HepG2 (cell line): ENCODE results near the gene BGN. TPM values are rescaled to one million over a fixed set of nuclear protein-coding genes. Genes with fewer than 3 reads are reported as not detected.

Source experiments
- FOXC1 ChIP-seq: sonication (generic); formaldehyde crosslinking; IDR thresholded peaks from 2 replicates; pipeline ENCODE4 v1.8.0; 2022; ENCODE audit warnings: mild to moderate bottlenecking, missing genetic modification reagents, borderline replicate concordance
- GMEB2 ChIP-seq: IDR thresholded peaks from 2 replicates; pipeline ENCODE4 v1.6.1; 2016; ENCODE audit warnings: missing biosample characterization, missing genetic modification reagents, low read depth
- GPN1 ChIP-seq: sonication (generic); formaldehyde crosslinking; IDR thresholded peaks from 2 replicates; pipeline ENCODE4 v1.5.1; 2020; ENCODE audit warnings: missing genetic modification reagents, borderline replicate concordance
- HDAC1 ChIP-seq: sonication (generic); formaldehyde crosslinking; IDR thresholded peaks from 2 replicates; pipeline ENCODE4 v1.5.1; 2020; ENCODE audit warnings: mild to moderate bottlenecking, missing genetic modification reagents
- MBNL3 ChIP-seq: fragments of 250-450 bp; sonication (Bioruptor Pico); conservative IDR thresholded peaks from 2 replicates; pipeline ENCODE4 v1.8.0; 2022; ENCODE audit warnings: mild to moderate bottlenecking, inconsistent platforms
- MED1 ChIP-seq: sonication (generic); formaldehyde crosslinking; IDR thresholded peaks from 2 replicates; pipeline ENCODE4 v1.4.0; 2020; ENCODE audit warnings: missing genetic modification reagents
- MED8 ChIP-seq: sonication (generic); formaldehyde crosslinking; IDR thresholded peaks from 2 replicates; pipeline ENCODE4 v1.8.1; 2023; ENCODE audit warnings: mild to moderate bottlenecking, missing genetic modification reagents; ENCODE audit not compliant: insufficient replicate concordance
- MEF2D ChIP-seq: sonication (generic); formaldehyde crosslinking; IDR thresholded peaks from 2 replicates; pipeline ENCODE4 v1.5.1; 2020; ENCODE audit warnings: mild to moderate bottlenecking, missing genetic modification reagents
- NFIC ChIP-seq: IDR thresholded peaks from 2 replicates; pipeline ENCODE4 v1.6.1; 2012; ENCODE audit warnings: mild to moderate bottlenecking, low read length, inconsistent platforms
- PREB ChIP-seq: sonication (generic); formaldehyde crosslinking; IDR thresholded peaks from 2 replicates; pipeline ENCODE4 v1.4.0; 2020; ENCODE audit warnings: missing genetic modification reagents
- XRCC5 ChIP-seq: fragments of 200-400 bp; formaldehyde crosslinking; optimal IDR thresholded peaks from 2 replicates; pipeline ENCODE3; 2017; ENCODE audit warnings: mild to moderate bottlenecking, low read length
- ZIK1 ChIP-seq: sonication (generic); formaldehyde crosslinking; IDR thresholded peaks from 2 replicates; pipeline ENCODE4 v1.5.0; 2020; ENCODE audit warnings: mild to moderate bottlenecking, low read depth, missing genetic modification reagents, borderline replicate concordance
- ZKSCAN1 ChIP-seq: fragments of 150-350 bp; IDR thresholded peaks from 2 replicates; pipeline ENCODE4 v1.6.1; 2014; ENCODE audit warnings: low read length
- ZMAT3 ChIP-seq: sonication (generic); formaldehyde crosslinking; conservative IDR thresholded peaks from 2 replicates; pipeline ENCODE4 v1.7.0; 2021; ENCODE audit warnings: missing genetic modification reagents
- ZNF256 ChIP-seq: sonication (generic); formaldehyde crosslinking; conservative IDR thresholded peaks from 2 replicates; pipeline ENCODE4 v1.4.0; 2020; ENCODE audit warnings: missing genetic modification reagents
- ZNF414 ChIP-seq: sonication (generic); formaldehyde crosslinking; IDR thresholded peaks from 2 replicates; pipeline ENCODE4 v1.5.0; 2020; ENCODE audit warnings: missing genetic modification reagents
- polyA plus RNA-seq, 8 experiments: library from polyadenylated mRNA; depleted of rRNA in 3 of 8; stranded (reverse) in 7 of 8; unstranded in 1 of 8; fragments of >200 nt; fragmentation: Illumina TruSeq in 4 of 8; extraction: Trizol in 4 of 8; gene quantifications; 2 replicates each; pipeline versions ENCODE4 v1.2.1 to v1.2.3, GENCODE V29; 2011 to 2016; ENCODE audit warnings: low read depth in 4 of 8, missing spikeins in 1 of 8, mixed read lengths in 1 of 8; ENCODE audit not compliant: insufficient read depth in 1 of 8
- total RNA-seq, 5 experiments: library from RNA; depleted of rRNA; stranded (reverse); fragments of >200 nt; fragmentation: Illumina TruSeq; extraction: Trizol; gene quantifications; 2 replicates each; pipeline ENCODE4 v1.2.3, GENCODE V29; 2016; ENCODE audit warnings: low read depth in 1 of 5
- TF ChIP-seq, protein P1 (sequence below), 2 experiments: fragments of 450-650 bp in 1 of 2; sonication (generic) in 1 of 2; formaldehyde crosslinking; IDR thresholded peaks; 2 replicates each; pipeline versions ENCODE4 v1.5.0 to v1.8.0; 2020 to 2022; ENCODE audit warnings: mild to moderate bottlenecking in 1 of 2, missing genetic modification reagents in 1 of 2
- TF ChIP-seq, protein P2 (sequence below): sonication (generic); formaldehyde crosslinking; IDR thresholded peaks from 2 replicates; pipeline ENCODE4 v1.4.0; 2020; ENCODE audit warnings: missing genetic modification reagents
- TF ChIP-seq, protein P3 (sequence below): sonication (generic); formaldehyde crosslinking; IDR thresholded peaks from 2 replicates; pipeline ENCODE4 v1.5.1; 2020; ENCODE audit warnings: mild to moderate bottlenecking, missing genetic modification reagents, moderate library complexity
- TF ChIP-seq, protein P4 (sequence below): sonication (generic); formaldehyde crosslinking; IDR thresholded peaks from 2 replicates; pipeline ENCODE4 v1.8.1; 2023; ENCODE audit warnings: mild to moderate bottlenecking, missing genetic modification reagents

BGN gene
- total and polyA plus RNA-seq, 2 of the 13 experiments (the other 11 are each of a cell fraction or from before 2014, with no cell fraction given): 0.18 to 0.63 TPM

DNA sequence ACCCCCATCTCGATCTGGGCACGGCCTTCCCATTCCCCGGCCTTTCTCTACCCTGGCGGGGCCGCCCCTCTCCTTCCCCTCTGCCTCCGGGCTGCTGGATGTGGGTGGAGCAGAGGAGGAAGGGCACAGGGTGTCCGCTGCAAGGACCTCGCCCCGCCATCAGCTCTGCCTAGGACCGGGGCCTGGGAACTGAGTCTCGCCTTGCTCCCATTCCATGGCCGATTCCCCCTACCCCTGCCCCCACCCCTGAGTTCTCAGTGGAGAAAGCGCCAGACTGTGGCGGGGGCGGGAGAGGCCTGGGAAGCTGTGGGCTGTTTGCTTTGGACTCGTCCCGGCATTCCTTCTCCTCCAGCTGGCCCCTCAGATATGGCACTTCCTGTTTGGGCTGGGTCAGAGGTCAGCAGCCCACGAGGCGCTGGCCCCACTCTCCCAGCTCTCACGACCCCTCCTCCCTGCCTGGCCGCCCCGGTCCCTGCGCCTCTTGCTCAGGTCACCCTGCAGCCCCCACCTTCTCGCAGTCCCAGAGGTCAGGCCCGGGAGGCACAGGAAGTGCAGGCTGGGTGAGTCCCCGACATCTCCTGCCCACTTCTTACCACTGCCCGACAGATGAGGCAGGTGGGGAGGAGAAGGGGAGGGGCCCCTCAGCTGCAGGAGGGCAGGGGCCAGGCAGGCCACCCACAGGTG lies 6.4 kb upstream of the BGN start (continued):
- TF ChIP-seq, protein P1, sequence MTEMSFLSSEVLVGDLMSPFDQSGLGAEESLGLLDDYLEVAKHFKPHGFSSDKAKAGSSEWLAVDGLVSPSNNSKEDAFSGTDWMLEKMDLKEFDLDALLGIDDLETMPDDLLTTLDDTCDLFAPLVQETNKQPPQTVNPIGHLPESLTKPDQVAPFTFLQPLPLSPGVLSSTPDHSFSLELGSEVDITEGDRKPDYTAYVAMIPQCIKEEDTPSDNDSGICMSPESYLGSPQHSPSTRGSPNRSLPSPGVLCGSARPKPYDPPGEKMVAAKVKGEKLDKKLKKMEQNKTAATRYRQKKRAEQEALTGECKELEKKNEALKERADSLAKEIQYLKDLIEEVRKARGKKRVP (CRISPR knock-in tag; IDR thresholded peaks at IDR 0.05): no peak
- TF ChIP-seq, protein P2, sequence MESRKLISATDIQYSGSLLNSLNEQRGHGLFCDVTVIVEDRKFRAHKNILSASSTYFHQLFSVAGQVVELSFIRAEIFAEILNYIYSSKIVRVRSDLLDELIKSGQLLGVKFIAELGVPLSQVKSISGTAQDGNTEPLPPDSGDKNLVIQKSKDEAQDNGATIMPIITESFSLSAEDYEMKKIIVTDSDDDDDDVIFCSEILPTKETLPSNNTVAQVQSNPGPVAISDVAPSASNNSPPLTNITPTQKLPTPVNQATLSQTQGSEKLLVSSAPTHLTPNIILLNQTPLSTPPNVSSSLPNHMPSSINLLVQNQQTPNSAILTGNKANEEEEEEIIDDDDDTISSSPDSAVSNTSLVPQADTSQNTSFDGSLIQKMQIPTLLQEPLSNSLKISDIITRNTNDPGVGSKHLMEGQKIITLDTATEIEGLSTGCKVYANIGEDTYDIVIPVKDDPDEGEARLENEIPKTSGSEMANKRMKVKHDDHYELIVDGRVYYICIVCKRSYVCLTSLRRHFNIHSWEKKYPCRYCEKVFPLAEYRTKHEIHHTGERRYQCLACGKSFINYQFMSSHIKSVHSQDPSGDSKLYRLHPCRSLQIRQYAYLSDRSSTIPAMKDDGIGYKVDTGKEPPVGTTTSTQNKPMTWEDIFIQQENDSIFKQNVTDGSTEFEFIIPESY (CRISPR knock-in tag): no peak
- TF ChIP-seq ZNF256 (CRISPR knock-in tag) (no peak), NFIC (no peak), MBNL3 (CRISPR knock-in tag) (no peak), ZNF414 (CRISPR knock-in tag) (no peak), MED1 (0 out of 2 replicates have a peak, but pooled peaks have one; percentile 39), MED8 (CRISPR knock-in tag) (no peak), PREB (CRISPR knock-in tag) (no peak), FOXC1 (CRISPR knock-in tag) (no peak), GPN1 (CRISPR knock-in tag) (no peak), ZKSCAN1 (no peak), HDAC1 (CRISPR knock-in tag) (peak; percentile 71; the same call in 1 of the 2 replicates), ZMAT3 (CRISPR knock-in tag) (no peak), MEF2D (no peak), XRCC5 (no peak), ZIK1 (CRISPR knock-in tag) (no peak), GMEB2 (CRISPR knock-in tag) (no peak)
- TF ChIP-seq, protein P3, sequence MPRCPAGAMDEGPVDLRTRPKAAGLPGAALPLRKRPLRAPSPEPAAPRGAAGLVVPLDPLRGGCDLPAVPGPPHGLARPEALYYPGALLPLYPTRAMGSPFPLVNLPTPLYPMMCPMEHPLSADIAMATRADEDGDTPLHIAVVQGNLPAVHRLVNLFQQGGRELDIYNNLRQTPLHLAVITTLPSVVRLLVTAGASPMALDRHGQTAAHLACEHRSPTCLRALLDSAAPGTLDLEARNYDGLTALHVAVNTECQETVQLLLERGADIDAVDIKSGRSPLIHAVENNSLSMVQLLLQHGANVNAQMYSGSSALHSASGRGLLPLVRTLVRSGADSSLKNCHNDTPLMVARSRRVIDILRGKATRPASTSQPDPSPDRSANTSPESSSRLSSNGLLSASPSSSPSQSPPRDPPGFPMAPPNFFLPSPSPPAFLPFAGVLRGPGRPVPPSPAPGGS (CRISPR knock-in tag): no peak
- TF ChIP-seq, protein P4, sequence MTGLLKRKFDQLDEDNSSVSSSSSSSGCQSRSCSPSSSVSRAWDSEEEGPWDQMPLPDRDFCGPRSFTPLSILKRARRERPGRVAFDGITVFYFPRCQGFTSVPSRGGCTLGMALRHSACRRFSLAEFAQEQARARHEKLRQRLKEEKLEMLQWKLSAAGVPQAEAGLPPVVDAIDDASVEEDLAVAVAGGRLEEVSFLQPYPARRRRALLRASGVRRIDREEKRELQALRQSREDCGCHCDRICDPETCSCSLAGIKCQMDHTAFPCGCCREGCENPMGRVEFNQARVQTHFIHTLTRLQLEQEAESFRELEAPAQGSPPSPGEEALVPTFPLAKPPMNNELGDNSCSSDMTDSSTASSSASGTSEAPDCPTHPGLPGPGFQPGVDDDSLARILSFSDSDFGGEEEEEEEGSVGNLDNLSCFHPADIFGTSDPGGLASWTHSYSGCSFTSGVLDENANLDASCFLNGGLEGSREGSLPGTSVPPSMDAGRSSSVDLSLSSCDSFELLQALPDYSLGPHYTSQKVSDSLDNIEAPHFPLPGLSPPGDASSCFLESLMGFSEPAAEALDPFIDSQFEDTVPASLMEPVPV (CRISPR knock-in tag): 0 out of 2 replicates have a peak, but pooled peaks have one; percentile 49
